BE2C (cell line): Measurements from ENCODE around the gene DHX58.

ENCODE experiments used
- DNase-seq: peaks from one replicate; pipeline ENCODE4 v3.0.0-alpha.2; 2020
- H3K27me3 ChIP-seq: fragments of 250-450 bp; sonication (Bioruptor Pico); 2 replicates; pipeline ENCODE4 v1.5.1; 2020; ENCODE audit warnings: mild to moderate bottlenecking
- H3K36me3 ChIP-seq: fragments of 250-450 bp; sonication (Bioruptor Pico); 2 replicates; pipeline ENCODE4 v1.5.1; 2020; ENCODE audit warnings: mild to moderate bottlenecking
- H3K4me1 ChIP-seq: fragments of 250-450 bp; sonication (Bioruptor Pico); 2 replicates; pipeline ENCODE4 v1.5.1; 2020
- H3K4me3 ChIP-seq: 2 replicates; pipeline ENCODE4 v1.5.1; 2011; ENCODE audit warnings: low read depth, low read length
- H3K9me3 ChIP-seq: fragments of 250-450 bp; sonication (Bioruptor Pico); 2 replicates; pipeline ENCODE4 v1.5.1; 2020
- TF ChIP-seq, protein P1 (sequence below): IDR thresholded peaks from 2 replicates; pipeline ENCODE4 v1.5.1; 2012; ENCODE audit warnings: mild to moderate bottlenecking, low read depth, low read length

Gene DHX58

DNA sequence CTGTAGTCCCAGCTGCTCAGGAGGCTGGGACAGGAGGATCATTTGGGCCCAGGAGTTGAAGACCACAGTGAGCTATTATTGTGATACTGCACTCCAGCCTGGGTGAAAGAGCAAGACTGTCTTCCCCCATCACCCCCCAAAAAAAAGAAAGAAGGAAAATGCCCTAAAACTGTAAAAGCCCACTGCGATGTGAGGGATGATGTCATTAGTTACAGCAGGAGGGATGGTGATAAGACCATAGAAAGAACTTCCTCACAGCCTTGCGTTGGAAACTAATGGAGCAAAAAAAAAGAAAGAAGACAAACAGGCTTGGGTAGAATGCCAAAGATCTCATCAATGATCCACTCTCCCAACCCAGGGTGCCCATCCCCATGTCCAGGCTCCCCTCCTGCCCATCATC, 33.0 kb downstream of the DHX58 start:
- no peaks in the 10 kb centered on the region for H3K27me3 ChIP-seq
- no peaks in the 10 kb centered on the region for H3K36me3 ChIP-seq
- H3K4me1 ChIP-seq, result peaks cover 5% of the 10 kb centered on the region
- no peak overlapping the region for H3K4me3 ChIP-seq
- TF ChIP-seq, protein P1, sequence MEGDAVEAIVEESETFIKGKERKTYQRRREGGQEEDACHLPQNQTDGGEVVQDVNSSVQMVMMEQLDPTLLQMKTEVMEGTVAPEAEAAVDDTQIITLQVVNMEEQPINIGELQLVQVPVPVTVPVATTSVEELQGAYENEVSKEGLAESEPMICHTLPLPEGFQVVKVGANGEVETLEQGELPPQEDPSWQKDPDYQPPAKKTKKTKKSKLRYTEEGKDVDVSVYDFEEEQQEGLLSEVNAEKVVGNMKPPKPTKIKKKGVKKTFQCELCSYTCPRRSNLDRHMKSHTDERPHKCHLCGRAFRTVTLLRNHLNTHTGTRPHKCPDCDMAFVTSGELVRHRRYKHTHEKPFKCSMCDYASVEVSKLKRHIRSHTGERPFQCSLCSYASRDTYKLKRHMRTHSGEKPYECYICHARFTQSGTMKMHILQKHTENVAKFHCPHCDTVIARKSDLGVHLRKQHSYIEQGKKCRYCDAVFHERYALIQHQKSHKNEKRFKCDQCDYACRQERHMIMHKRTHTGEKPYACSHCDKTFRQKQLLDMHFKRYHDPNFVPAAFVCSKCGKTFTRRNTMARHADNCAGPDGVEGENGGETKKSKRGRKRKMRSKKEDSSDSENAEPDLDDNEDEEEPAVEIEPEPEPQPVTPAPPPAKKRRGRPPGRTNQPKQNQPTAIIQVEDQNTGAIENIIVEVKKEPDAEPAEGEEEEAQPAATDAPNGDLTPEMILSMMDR, result no peak
- H3K9me3 ChIP-seq, result no peaks in the 10 kb centered on the region
- DNase-seq, result no peak

DNA sequence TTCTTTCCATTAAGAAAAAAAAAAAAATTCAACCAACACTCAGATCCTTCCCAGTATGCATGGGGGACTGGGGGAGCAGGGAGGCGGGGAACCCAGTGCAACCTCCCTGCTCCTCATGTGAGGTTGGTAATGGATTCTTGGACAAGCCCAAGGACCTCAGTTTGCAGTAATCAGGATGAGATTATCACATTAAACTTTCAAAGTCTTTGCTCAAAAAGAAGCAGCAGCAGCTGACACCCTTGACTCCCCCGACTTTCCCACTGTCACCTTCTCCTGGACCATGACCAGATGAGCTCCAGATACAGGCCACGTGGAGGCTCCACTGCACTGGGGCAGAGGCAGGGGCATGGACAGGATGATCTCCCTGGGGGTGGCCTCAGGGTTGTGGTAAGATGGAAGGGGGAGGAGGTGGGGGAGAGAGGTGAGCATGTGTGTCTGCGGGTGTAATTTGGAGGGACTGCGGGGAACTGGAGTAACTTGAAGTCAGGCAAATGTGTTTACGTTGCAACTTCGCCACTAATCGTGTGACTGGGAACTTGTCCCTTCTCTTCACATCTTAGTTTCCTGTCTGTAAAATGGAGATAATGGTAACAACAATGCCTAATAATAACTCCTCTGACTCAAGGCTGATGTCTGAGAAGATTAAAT, 34.0 kb downstream of the DHX58 start:
- no peaks in the 10 kb centered on the region for H3K36me3 ChIP-seq
- H3K4me1 ChIP-seq, result peaks cover 5% of the 10 kb centered on the region

DNA sequence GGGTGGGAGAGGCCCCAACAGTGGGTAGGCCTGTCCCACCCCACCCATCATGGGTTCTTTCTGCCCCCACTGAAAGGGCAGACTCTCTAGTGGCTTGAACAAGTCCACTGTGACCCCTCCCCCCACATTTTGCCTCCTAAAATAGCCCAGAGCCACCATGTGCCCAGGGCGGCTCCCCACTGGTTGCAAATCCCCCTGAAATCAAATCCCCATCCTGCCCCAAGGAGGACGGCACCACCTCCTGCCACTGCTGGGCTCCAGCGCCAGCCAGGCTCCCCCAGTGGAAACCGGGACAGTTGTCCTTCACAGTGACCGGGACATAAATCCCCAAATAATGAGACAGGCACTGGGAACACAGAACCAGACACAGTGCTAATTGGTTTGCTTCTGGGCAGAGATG, 34.8 kb downstream of the DHX58 start:
- no peaks in the 10 kb centered on the region for H3K36me3 ChIP-seq
- no peaks in the 10 kb centered on the region for H3K9me3 ChIP-seq
- H3K4me3 ChIP-seq, result no peak overlapping the region
- peaks cover 5% of the 10 kb centered on the region for H3K4me1 ChIP-seq
- H3K27me3 ChIP-seq, result no peaks in the 10 kb centered on the region; the same call in 1 of the 2 replicates
- TF ChIP-seq, protein P1, result no peak
- DNase-seq, result no peak

More for the DNA sequence above, 34.0 kb downstream of the DHX58 start:
- H3K27me3 ChIP-seq, result no peaks in the 10 kb centered on the region
- H3K4me3 ChIP-seq, result no peak overlapping the region
- no peak for DNase-seq
- TF ChIP-seq, protein P1, result no peak
- H3K9me3 ChIP-seq, result no peaks in the 10 kb centered on the region

DNA sequence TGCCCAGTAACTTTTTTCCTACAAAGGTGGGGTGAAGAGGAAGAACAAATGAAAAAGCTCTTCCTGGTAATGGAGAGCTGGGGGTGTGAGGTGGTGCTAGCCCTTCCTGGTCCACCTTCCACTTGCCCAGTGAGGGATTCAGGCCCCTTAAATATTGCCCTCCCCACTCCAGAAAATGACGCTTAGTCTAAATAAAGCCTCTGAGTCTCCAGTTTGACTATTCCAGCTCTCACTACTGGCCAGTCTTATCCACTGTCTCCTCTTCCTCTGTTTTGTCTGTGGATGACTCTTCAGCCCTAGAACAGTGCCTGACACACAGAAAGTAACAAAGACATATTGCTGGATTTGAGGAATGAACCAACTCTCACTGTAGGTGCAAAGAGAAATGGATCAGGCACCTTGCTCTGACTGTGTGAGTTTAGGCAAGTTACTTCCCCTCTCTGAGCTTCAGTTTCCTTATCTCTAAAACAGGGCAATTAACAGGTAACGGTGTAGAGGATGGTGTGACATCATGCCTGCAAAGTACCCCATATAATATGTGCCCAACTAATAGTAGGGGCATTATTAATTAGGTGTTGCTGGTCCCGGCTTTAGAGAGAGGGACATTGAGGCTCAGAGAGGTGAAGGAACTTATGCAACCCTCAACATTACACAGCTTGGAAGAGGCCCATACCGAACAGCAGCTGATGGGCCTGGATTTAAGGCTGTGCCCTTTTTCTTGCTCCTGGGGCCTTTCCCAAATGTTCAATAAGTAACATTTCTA, 35.5 kb downstream of the DHX58 start:
- Histone ChIP-seq H3K4me3 (no peak overlapping the region), H3K36me3 (no peaks in the 10 kb centered on the region), H3K4me1 (peaks cover 5% of the 10 kb centered on the region), H3K27me3 (peaks cover 5% of the 10 kb centered on the region; the same call in 1 of the 2 replicates), H3K9me3 (no peaks in the 10 kb centered on the region)
- TF ChIP-seq, protein P1, result no peak
- DNase-seq, result no peak

DNA sequence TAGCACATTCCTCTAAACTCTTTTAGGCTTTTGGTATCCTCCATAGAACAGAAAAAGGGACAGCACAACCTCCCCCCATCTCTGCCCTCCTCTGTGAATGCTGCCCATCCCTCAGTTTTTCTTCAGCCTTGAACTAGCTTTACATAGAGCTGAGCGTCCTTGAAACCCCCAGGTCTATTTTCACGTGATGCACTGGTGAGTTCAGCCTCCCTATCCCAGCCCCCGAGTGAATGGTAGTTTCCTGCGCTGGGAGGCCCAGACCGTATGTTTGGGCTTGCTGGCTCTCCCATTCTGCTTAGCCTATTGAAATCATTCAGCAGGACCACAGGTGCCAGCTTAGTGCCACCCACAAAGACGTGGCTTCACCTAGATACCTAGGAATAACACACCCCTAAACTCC, 36.7 kb downstream of the DHX58 start:
- peaks cover 5% of the 10 kb centered on the region for H3K4me1 ChIP-seq
- H3K36me3 ChIP-seq, result no peaks in the 10 kb centered on the region
- TF ChIP-seq, protein P1, result no peak
- peaks cover 7% of the 10 kb centered on the region; the same call in 1 of the 2 replicates for H3K27me3 ChIP-seq
- H3K9me3 ChIP-seq, result no peaks in the 10 kb centered on the region
- no peak for DNase-seq
- no peak overlapping the region for H3K4me3 ChIP-seq
